Peyer's patch (tissue), 4 donors: ENCODE results near the gene CCDC185.

Experiments
- POLR2A ChIP-seq, 2 donors: fragments of 450-650 bp; IDR thresholded peaks; one replicate each; pipeline ENCODE4 v1.5.1; 2017; ENCODE audit warnings: antibody characterized with exemption in 2 of 2, mild to moderate bottlenecking in 2 of 2, moderate library complexity in 2 of 2
- TF ChIP-seq, protein P1 (sequence below), 6 experiments: fragments of 450-650 bp in 4 of 6; fragments of 200-600 bp in 2 of 6; sonication (generic) in 1 of 6; IDR thresholded peaks; one replicate each; pipeline ENCODE4 v1.5.1; 2017 to 2019; ENCODE audit warnings: antibody characterized with exemption in 6 of 6, mild to moderate bottlenecking in 3 of 6, moderate library complexity in 1 of 6

DNA sequence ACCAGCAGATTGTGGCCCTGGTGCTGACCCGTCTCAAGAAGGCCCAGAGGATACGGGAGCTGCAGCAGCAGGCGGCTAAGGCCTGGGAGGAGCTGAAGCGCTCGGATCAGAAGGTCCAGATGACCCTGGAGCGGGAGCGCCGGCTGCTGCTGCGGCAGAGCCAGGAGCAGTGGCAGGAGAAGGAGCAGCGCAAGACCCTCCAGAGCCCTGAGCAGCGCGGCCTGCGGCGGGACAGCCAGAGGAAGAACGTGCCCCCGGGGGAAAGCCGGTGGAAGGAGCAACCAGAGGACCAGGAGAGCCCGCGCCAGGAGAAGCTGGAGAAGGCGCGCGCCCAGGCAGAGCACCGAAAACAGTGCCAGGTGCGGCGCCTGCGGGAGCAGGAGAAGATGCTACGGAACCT lies 1.0 kb downstream of the CCDC185 start:
- TF ChIP-seq, protein P1, sequence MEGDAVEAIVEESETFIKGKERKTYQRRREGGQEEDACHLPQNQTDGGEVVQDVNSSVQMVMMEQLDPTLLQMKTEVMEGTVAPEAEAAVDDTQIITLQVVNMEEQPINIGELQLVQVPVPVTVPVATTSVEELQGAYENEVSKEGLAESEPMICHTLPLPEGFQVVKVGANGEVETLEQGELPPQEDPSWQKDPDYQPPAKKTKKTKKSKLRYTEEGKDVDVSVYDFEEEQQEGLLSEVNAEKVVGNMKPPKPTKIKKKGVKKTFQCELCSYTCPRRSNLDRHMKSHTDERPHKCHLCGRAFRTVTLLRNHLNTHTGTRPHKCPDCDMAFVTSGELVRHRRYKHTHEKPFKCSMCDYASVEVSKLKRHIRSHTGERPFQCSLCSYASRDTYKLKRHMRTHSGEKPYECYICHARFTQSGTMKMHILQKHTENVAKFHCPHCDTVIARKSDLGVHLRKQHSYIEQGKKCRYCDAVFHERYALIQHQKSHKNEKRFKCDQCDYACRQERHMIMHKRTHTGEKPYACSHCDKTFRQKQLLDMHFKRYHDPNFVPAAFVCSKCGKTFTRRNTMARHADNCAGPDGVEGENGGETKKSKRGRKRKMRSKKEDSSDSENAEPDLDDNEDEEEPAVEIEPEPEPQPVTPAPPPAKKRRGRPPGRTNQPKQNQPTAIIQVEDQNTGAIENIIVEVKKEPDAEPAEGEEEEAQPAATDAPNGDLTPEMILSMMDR (IDR thresholded peaks at IDR 0.05): no peak
- TF ChIP-seq POLR2A (IDR thresholded peaks at IDR 0.05): no peak
